HG03571 (cell line): Measurements from ENCODE around the gene LRRC3.

Experiments used
- ATAC-seq: cut with Tn5 transposase; IDR thresholded peaks from one replicate; pipeline ENCODE4 v1.9.1; 2021; ENCODE audit not compliant: unreplicated experiment

Gene LRRC3

DNA sequence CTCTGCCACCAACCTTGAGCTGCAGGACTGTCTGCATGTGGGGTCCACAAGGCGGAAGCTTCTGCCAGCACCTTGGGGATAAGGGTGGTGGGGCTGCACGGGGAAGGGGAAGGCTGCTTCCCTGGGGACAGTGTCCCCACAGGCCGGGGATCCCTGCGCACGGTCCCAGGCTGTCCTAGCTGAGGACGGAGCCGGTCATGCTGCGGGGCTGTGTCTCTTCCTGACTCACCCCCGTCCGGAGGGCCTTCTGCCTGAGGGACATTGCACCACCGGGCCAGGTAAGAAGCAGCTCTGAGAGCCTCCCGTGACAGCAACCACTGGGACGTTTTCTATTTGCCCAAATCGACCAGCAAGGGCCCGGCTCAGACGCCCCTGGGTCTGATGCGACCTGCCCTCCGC lies 54.8 kb downstream of the LRRC3 start:
- ATAC-seq, result no peak

DNA sequence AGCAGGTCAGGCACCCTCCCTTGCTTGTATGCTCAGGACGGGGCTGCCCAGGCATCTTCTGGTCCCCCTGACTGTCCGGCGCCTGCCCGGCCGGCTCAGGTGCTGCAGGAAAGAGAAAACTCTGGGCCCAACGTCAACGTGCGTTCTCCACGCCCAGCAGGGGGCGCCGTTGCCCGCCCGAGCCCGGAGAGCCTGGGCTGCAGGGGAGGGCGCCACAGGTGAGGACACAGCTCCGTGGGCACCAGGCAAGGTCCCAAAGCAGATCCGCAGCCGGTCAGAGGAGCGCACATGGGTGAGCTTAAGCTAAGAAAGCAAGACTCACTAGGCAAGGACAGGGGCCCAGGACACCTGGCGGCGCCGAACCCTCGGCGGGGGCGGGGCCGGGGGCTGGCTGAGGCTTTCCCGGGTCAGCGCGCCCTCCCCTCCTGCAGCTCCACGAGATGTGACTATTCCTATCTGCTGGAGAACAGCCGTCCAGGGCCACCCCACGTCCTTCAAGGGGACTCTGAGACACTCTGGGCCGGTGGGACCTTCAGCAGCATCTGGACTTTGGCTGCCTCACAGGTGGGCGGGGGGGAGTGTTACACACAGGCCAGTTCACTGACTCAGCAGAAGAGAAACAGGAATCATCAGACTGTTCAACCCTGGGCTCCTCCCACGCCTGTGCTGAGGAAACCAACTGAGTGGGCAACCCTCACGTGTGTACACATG lies 55.4 kb downstream of the LRRC3 start:
- ATAC-seq, result no peak

GRCh38 chr21:44511219-44511937 lies 56.1 kb downstream of the LRRC3 start:
- ATAC-seq, result no peak
